Mesothelial cell of epicardium (in vitro differentiated cells): ENCODE data around the gene KHDC1L. TPM values are rescaled to one million over a fixed set of nuclear protein-coding genes. Genes with fewer than 3 reads are reported as not detected.
"Not testable (repeated sequence)": the region's sequence is repeated elsewhere in the genome, so short reads cannot be mapped to it uniquely, and the experiment has no call there.

Experiments used
- DNase-seq, 2 experiments: peaks; one replicate each; pipeline ENCODE4 v3.0.0; 2021; ENCODE audit warnings: low spot score in 2 of 2; ENCODE audit not compliant: unreplicated experiment in 2 of 2
- H3K27ac Mint-ChIP-seq: 2 replicates; pipeline ENCODE4 v1.8.0; 2021; ENCODE audit warnings: mixed read lengths
- H3K27me3 Mint-ChIP-seq: 2 replicates; pipeline ENCODE4 v1.8.0; 2021; ENCODE audit warnings: low read depth, mixed read lengths
- H3K36me3 Mint-ChIP-seq: 2 replicates; pipeline ENCODE4 v1.8.0; 2021; ENCODE audit warnings: mixed read lengths
- H3K4me1 Mint-ChIP-seq: 2 replicates; pipeline ENCODE4 v1.8.0; 2021; ENCODE audit warnings: mixed read lengths
- H3K4me3 Mint-ChIP-seq: 2 replicates; pipeline ENCODE4 v1.8.0; 2021; ENCODE audit warnings: mild to moderate bottlenecking, moderate library complexity, mixed read lengths
- H3K9me3 Mint-ChIP-seq: 2 replicates; pipeline ENCODE4 v1.8.0; 2021; ENCODE audit warnings: mixed read lengths
- total RNA-seq: library from RNA; stranded (reverse); gene quantifications from 3 replicates; pipeline ENCODE4 v1.2.1, GENCODE V29; 2021
- TF ChIP-seq, protein P1 (sequence below): fragments of 200-600 bp; sonication (generic); IDR thresholded peaks from one replicate; pipeline ENCODE4 v1.5.0; 2021; ENCODE audit warnings: antibody characterized with exemption; ENCODE audit not compliant: unreplicated experiment

Gene KHDC1L
- total RNA-seq, 1 donor from 2014 or later: 0.56 TPM

GRCh38 chr6:73240730-73241129 is 15.4 kb upstream of the KHDC1L start:
- no peak for DNase-seq
- Mint-ChIP-seq H3K27ac (no peak overlapping the region), H3K36me3 (no peaks in the 10 kb centered on the region), H3K27me3 (peaks cover 3% of the 10 kb centered on the region), H3K9me3 (no peaks in the 10 kb centered on the region), H3K4me3 (no peak overlapping the region), H3K4me1 (no peaks in the 10 kb centered on the region)
- TF ChIP-seq, protein P1, sequence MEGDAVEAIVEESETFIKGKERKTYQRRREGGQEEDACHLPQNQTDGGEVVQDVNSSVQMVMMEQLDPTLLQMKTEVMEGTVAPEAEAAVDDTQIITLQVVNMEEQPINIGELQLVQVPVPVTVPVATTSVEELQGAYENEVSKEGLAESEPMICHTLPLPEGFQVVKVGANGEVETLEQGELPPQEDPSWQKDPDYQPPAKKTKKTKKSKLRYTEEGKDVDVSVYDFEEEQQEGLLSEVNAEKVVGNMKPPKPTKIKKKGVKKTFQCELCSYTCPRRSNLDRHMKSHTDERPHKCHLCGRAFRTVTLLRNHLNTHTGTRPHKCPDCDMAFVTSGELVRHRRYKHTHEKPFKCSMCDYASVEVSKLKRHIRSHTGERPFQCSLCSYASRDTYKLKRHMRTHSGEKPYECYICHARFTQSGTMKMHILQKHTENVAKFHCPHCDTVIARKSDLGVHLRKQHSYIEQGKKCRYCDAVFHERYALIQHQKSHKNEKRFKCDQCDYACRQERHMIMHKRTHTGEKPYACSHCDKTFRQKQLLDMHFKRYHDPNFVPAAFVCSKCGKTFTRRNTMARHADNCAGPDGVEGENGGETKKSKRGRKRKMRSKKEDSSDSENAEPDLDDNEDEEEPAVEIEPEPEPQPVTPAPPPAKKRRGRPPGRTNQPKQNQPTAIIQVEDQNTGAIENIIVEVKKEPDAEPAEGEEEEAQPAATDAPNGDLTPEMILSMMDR: no peak

- TF ChIP-seq, protein P1: no peak
- Mint-ChIP-seq H3K27me3 (no peaks in the 10 kb centered on the region), H3K4me3 (no peak overlapping the region), H3K4me1 (no peaks in the 10 kb centered on the region), H3K36me3 (no peaks in the 10 kb centered on the region), H3K9me3 (no peaks in the 10 kb centered on the region), H3K27ac (no peak overlapping the region)
- DNase-seq: no peak
Measured at GRCh38 chr6:73236144-73236750, 11.0 kb upstream of the KHDC1L start.

DNA sequence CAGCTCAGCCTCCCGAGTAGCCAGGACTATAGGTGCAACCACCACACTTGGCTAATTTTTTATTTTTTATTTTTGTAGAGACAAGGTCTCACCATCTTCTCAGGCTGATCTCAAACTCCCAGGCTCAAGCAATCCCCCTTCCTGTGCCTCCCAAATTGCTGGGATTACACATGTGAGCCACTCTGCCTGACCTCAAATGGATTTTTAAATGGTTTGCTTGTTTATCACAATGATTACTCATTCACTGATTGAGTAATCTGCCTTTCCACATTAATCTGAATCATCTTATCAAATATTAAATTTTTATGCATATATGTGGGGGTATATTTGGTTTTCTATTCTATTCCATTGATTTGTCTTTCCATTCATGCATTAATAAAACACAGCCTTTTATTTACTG is 9.4 kb upstream of the KHDC1L start:
- TF ChIP-seq, protein P1: no peak

DNA sequence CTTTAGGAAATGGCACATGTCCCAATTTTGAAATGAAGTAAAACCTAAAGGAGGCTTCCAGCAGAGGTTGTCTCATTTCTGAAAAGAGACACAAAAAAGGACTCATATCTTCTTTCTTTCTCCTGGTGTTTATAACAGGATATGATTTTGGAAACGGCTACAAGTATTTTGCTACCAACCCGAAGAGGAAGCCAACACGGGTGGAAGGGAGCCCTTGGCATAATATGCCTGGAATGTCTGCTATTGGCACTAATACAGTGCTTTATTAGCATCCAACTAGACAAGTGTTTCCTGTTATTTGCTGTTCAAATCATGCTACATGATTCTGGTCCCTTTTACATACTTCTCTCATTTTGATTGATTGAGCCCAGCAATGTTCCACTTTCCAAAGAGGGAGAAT is 8.7 kb upstream of the KHDC1L start:
- not testable (repeated sequence) for H3K4me3 Mint-ChIP-seq, H3K36me3 Mint-ChIP-seq, H3K9me3 Mint-ChIP-seq, H3K27me3 Mint-ChIP-seq, DNase-seq, H3K27ac Mint-ChIP-seq, H3K4me1 Mint-ChIP-seq

More for the DNA sequence above, 9.4 kb upstream of the KHDC1L start:
- no peak for DNase-seq
- no peak overlapping the region for H3K27ac Mint-ChIP-seq
- H3K4me3 Mint-ChIP-seq: no peak overlapping the region
- no peaks in the 10 kb centered on the region for H3K27me3 Mint-ChIP-seq
- H3K4me1 Mint-ChIP-seq: no peaks in the 10 kb centered on the region
- no peaks in the 10 kb centered on the region for H3K9me3 Mint-ChIP-seq
- no peaks in the 10 kb centered on the region for H3K36me3 Mint-ChIP-seq

DNA sequence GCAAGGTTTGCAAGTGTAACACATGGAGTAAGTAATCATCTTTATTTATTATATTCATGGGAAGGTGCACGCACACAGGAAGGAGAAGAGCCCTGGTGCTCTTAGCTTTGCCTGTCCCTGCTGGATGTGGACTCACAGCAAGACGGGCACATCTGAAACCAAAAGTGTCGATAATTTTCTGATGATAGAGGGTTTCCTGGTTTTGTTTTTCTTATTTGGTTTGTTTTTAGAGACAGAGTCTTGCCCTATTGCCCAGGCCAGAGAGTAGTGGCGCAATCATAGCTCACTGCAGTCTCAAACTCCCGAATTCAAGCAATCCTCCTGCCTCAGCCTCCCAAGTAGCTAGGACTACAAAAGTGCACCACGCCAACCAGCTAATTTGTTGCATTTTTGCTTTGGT is 7.8 kb upstream of the KHDC1L start:
- Mint-ChIP-seq H3K27me3 (no peaks in the 10 kb centered on the region), H3K4me1 (no peaks in the 10 kb centered on the region), H3K36me3 (no peaks in the 10 kb centered on the region), H3K27ac (no peak overlapping the region), H3K9me3 (no peaks in the 10 kb centered on the region), H3K4me3 (no peak overlapping the region)
- TF ChIP-seq, protein P1: no peak
- DNase-seq: no peak

- Mint-ChIP-seq H3K27me3 (no peaks in the 10 kb centered on the region), H3K36me3 (no peaks in the 10 kb centered on the region), H3K9me3 (no peaks in the 10 kb centered on the region), H3K4me3 (no peak overlapping the region), H3K27ac (no peak overlapping the region), H3K4me1 (no peaks in the 10 kb centered on the region)
- TF ChIP-seq, protein P1: no peak
- DNase-seq: no peak
Measured at GRCh38 chr6:73231986-73232391, 6.7 kb upstream of the KHDC1L start.
